ENCODE data around the gene IFI27L1.

IFI27L1 gene

DNA sequence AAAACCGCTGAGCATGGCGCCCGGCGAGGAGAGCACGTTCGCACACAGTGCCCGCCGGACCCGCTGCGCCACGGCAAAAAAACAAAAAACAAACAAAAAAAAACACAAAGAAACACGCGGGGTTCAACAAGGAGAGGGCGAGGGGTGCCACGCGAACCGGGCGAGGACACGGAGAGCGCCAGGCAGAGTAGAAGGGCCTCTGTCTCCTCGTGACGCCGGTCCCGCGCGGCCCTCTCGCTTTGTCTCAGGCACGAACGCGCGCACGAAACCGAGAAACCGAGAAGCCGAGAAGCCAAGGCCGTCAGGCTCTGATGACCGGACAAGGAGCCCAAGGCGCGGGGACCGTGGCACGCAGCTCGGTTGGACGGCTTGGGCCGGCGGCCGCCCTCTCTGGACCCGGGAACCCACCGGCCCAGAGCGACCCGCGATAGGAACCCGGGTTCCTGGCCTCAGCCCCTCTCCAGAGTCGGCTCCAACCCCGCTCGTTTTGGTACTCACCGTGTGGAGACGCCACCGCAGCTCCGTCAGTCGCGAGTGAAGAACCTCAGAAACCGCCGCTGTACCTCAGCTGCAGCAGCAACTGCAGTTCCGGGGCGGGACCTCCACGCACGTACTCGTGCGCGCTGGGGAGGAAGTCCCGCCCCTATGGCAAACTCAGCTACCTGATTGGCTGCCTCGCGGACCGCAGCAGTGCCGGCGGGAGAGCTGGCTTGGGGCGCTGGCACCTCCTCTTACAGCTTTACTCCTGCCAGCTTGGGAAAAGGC is at the start of gene IFI27L1, which contains the start of gene DDX24:
IFI27L1 (plus strand) TSS at position 690 of the 765 bp plus-strand sequence. CDS start 15,628 bp downstream, outside the sequence.
DDX24 (minus strand) TSS at position 582 of the 765 bp plus-strand sequence. CDS start 1,460 bp downstream, outside the sequence.
- FAIRE-seq (peak; percentile 92), DNase-seq (ENCODE audit: insufficient read length, low spot score) (peak; percentile 88)

GRCh38 chr14:94031883-94032279 is 49.2 kb upstream of the IFI27L1 start:
- FAIRE-seq (no peak), DNase-seq (ENCODE audit: insufficient read length, low spot score) (no peak)

- no peak for FAIRE-seq
- no peak for DNase-seq (ENCODE audit: insufficient read length, low spot score)
Observed at GRCh38 chr14:94034886-94035285, 46.2 kb upstream of the IFI27L1 start.

GRCh38 chr14:94036313-94037167 is 44.6 kb upstream of the IFI27L1 start:
- peak; percentile 72 for DNase-seq (ENCODE audit: insufficient read length, low spot score)
- peak; percentile 91 for FAIRE-seq

- no peak for FAIRE-seq
- no peak for DNase-seq (ENCODE audit: insufficient read length, low spot score)
Observed at GRCh38 chr14:94037954-94038353, 43.2 kb upstream of the IFI27L1 start.

- FAIRE-seq, result no peak
- no peak for DNase-seq (ENCODE audit: insufficient read length, low spot score)
Observed at GRCh38 chr14:94038510-94038909, 42.6 kb upstream of the IFI27L1 start.

DNA sequence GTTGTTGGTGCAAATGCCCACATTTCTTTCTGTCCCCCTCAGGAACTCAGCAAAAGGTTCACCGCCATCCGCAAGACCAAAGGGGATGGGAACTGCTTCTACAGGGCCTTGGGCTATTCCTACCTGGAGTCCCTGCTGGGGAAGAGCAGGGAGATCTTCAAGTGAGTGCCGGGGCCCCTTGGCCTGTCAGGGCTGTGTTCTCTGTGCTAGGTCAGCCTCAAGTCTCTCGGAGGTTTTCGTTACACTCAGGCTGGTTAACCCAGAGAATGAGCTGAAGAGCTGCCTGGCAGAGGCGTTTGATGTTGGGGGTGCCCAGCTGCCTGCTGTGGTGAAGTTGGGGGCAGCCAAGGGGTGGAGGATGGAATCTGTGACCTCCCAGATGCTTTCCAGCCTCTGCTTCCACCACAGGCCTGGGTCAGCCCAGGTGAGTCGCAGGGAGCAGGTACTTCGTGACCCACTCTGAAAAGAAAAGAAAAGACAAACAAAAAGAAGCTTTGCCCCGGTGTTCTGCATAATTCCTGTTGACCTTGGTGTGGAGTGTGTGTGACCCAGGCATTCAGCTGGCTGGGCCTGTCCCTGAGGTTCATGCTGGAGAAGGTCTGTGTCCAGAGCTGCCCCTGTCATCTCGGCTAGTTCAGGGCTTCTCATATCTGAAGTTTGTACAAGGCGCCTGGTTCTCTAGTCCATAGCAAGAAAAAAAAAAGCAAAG is 42.0 kb upstream of the IFI27L1 start:
- FAIRE-seq (no peak), DNase-seq (ENCODE audit: insufficient read length, low spot score) (no peak)

DNA sequence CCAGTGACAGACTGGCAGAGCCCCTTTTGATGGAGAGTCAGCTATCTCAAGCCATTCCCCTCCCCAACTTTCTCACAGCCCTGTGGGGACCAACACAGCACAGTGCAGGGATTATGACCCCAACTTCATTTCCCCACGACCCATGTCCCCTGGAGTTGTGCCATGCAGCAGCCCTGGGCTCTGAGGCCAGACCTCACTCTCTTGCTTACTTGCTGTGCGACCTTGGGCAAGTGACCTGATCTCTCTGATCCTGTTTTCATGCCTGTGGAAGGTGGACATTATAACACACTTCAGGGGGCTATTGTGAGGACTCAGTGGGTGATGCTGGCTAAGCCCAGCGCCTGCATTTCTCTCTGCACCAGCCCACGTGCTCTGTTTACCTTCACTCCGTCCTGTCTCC is 40.9 kb upstream of the IFI27L1 start:
- FAIRE-seq (no peak), DNase-seq (ENCODE audit: insufficient read length, low spot score) (no peak)

DNA sequence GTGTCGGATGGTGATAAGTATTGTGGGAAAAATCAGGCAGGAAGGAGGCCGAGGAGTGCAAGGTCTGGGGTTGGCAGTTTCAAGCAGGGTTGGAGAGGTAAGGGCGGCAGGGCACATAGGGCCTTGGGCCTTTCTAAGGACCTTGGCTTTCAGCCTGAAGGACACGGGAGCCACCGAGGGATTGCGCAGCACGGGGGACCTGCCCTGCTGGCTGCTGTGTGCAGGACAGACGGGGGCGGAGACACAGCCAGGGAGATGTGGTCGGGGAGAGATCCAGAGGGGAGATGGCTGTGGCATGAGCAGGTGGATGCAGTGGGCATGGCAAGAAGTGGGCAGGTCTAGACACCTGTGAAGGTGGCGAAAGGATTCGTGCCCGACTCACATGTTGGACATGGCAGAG is 40.3 kb upstream of the IFI27L1 start:
- FAIRE-seq (no peak), DNase-seq (ENCODE audit: insufficient read length, low spot score) (no peak)

DNA sequence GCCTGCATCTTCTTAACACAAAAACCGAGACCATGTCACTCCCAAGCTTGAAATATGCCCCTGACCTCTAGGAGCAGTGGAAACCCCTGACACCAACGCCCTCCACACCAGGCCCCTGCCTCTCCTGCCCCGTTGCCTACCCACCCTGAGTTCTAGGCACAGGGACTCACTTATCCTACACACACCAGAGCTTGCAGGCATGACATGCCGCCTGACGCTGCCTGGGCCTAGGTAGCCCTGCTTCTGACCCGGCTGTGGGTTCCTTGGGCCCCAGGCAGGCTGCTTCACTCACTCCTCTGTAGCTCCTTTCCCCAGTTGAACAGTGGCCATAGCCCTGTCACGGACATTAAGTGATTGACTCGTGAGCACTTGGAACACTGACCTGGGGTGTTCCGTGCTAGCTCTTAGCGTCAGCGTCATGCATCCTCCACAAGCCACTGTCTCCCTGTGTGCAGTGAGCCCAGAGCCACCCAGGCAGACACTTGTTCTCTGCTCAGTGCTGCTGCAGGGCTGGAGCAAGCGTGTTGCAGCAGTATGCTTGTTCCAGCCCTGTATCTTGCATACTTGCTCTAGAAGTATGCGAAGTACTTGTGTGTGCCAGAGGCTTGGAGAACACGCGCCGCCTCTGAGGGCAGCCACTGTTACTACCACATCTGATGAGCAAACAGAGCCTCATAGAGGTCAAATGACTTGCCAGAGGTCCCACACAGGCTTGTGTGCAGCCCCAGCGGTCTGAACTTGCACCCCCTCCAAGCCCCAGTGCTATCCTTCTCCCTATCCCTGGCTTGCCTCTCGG is 39.4 kb upstream of the IFI27L1 start:
- DNase-seq (ENCODE audit: insufficient read length, low spot score) (no peak), FAIRE-seq (no peak)

DNA sequence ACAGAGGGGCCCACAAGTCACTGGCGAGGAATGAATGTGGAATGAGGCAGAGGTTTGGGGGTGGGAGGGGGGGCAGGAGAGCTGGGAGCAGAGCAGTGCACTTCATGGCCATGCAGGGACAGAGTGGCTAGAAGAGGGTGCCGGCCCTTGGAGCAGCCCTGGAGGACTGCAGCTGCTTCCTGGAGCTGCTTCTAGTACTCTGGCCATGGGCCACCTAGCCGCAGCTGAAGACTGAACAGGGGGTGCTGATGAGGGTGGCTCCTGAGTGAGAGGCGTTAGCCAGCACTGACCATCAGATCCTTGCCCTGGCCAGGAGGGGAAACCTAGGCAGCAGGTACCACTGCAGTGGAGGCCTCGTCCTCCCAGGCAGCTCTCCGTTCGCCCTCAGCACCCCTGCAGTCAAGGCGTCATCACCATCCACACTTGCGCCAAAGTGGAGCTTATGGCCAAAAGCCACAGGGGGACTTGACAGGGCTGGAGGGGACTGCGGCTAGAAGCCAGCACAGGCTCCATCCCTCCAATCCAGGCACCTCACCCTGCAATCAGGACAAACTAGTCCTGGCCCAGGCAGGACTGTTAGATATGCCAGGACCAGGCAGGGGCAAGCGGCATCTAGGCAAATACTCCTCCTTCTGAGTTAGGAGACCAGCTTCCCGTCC is 38.5 kb upstream of the IFI27L1 start:
- DNase-seq (ENCODE audit: insufficient read length, low spot score) (no peak), FAIRE-seq (no peak)

DNA sequence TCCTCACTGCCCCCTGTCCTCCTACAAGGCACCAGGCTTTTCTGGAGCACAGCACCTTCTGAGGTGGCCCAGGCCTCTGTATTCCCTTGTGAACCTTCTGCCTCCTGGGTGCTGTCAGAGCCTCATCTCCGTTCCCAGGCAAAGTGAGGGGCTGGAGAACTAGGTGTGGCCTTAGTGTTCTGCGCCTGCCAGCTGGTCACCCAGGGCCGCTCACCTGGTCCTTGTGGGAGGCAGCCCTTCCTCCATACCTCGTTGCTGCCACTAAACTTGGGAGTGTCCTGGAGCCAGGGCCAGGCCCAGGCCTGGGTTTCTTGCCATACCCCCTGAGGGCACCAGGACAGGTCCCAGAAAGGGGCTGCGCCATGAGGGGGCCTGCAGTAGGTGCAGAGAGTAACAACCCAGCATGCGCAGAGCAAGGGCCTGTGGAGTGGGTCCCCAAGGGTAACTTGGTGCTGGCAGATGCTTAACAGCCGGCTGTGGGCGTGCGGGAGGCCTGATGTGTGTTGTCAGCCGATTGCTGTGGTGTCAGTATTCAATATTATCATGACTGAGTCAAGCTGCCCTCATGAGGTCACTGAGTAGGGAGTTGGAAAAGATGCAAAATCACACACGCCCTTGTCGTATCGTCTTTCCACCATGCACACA is 37.9 kb upstream of the IFI27L1 start:
- DNase-seq (ENCODE audit: insufficient read length, low spot score), result no peak

DNA sequence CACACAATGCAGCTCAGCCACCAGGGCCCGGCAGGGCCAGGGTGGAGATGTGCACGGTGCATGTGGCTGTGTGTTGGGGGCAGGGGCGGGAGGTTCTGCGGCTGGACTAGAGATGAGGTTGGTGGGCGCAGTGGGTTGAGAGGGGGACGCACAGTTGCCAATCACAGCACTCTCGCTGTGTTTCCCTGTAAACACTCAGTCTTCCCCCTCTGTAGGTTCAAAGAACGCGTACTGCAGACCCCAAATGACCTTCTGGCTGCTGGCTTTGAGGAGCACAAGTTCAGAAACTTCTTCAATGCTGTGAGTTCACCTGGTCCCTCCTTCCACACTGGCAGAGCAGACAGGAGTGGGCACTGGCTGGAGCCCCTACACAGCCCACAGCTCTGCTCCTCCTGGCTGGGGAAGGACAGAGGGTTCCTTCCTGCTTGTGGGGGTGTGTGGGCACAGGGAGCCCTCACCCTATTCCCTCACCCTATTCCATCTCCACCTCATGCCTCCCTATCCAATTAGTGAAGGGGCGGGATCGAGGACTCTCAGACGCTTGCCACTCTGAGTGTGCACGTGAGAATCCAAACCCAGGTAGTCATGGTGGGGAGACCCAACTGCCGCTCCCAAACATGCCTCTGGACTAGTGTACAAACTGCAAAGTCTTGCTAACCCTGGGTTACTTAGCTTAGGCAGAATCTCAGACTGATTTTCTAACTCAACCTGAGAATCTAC is 37.2 kb upstream of the IFI27L1 start:
- DNase-seq (ENCODE audit: insufficient read length, low spot score) (no peak), FAIRE-seq (no peak)

More for the DNA sequence above, 37.9 kb upstream of the IFI27L1 start:
- FAIRE-seq, result no peak

DNA sequence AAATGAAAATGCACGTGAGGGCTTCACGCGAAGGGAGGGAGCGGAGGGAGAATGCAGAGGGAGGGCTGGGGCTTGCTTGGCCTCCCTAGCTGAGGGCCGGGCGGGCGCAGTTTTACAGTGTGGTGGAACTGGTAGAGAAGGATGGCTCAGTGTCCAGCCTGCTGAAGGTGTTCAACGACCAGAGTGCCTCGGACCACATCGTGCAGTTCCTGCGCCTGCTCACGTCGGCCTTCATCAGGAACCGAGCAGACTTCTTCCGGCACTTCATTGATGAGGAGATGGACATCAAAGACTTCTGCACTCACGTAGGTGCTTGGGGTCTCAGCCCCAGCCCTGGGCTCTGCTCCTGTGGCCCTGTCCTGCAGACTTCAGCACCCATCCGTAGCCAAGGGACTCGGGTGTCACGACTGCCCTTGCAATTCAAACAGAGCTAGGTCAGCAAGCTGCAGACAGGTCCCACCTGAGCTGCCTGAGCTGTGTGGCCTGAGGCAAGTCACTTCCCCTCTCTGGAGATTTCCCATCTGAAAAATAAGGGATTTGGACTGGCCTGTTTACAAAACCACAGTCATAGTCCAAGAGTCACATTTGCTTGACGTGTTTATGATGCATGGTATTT is 36.5 kb upstream of the IFI27L1 start:
- DNase-seq (ENCODE audit: insufficient read length, low spot score) (no peak), FAIRE-seq (no peak)

DNA sequence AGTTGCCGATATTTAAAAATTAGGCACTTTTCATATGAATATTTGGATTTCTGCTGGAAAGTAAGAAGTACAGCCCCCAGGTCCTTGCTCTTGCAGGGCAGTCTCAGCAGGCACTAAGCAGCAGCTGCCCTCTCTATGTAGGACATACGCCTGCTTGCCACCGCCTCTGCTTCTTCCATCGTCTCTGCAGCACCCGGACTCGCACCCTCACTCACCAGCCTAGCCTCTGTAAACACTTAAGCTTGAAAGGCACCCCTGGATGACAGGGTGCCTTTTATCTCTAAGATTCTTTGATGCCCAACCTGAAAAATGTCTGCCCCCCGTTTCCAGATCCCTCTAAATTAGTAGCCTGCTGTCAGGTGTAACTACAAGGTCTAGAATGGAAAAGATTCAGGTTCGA is 36.0 kb upstream of the IFI27L1 start:
- no peak for DNase-seq (ENCODE audit: insufficient read length, low spot score)
- FAIRE-seq, result no peak

DNA sequence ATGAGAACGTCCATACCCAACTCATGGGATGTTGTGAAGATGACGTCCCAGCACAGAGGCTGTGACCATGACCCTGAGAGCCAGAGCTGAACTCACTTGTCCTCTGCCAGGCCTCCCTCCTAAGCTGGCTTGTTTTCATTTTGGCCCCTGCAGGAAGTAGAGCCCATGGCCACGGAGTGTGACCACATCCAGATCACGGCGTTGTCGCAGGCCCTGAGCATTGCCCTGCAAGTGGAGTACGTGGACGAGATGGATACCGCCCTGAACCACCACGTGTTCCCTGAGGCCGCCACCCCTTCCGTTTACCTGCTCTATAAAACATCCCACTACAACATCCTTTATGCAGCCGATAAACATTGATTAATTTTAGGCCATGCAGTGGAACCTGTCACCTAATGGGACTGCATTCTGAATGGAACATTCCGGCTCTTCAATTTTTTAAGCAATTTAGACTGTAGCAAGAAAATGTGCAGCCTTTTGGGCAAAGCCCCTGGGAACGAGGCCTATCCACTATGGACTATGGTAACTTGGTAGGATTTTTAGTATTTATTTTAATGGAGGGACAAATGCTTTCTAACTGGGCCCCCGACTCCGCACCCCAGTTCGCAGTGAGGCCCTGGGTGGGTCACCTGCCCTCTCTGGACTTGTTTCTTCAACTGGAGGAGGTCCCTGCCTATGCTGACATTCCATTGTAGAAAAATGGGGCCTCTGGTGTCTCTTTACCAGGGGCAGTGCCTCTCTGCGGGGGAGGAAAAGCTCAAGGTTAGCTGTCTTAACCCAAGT is 35.4 kb upstream of the IFI27L1 start:
- FAIRE-seq (no peak), DNase-seq (ENCODE audit: insufficient read length, low spot score) (no peak)

- no peak for FAIRE-seq
- no peak for DNase-seq (ENCODE audit: insufficient read length, low spot score)
Observed at GRCh38 chr14:94046696-94047250, 34.3 kb upstream of the IFI27L1 start.
